WERI-Rb-1 (cell line): Measurements from ENCODE around the gene TNFSF9.

Source experiments
- DNase-seq: peaks from one replicate; pipeline ENCODE4 v3.0.0-alpha.2; 2020
- H3K27ac ChIP-seq: fragments of 250-450 bp; sonication (Bioruptor Pico); 2 replicates; pipeline ENCODE4 v1.5.1; 2020; ENCODE audit warnings: mild to moderate bottlenecking, moderate library complexity
- H3K27me3 ChIP-seq: fragments of 250-450 bp; sonication (Bioruptor Pico); 2 replicates; pipeline ENCODE4 v1.5.1; 2021; ENCODE audit warnings: mild to moderate bottlenecking, low read depth, moderate library complexity; ENCODE audit not compliant: insufficient read depth, severe bottlenecking
- H3K36me3 ChIP-seq: fragments of 250-450 bp; sonication (Bioruptor Pico); 2 replicates; pipeline ENCODE4 v1.5.1; 2020; ENCODE audit warnings: mild to moderate bottlenecking, moderate library complexity
- H3K4me3 ChIP-seq: 2 replicates; pipeline ENCODE4 v1.5.1; 2011; ENCODE audit warnings: low read depth, mild to moderate bottlenecking, control low read depth, low read length
- H3K9me3 ChIP-seq: fragments of 250-450 bp; sonication (Bioruptor Pico); 2 replicates; pipeline ENCODE4 v1.5.1; 2021; ENCODE audit warnings: mild to moderate bottlenecking, moderate library complexity; ENCODE audit not compliant: severe bottlenecking
- CTCF ChIP-seq: IDR thresholded peaks from 2 replicates; pipeline ENCODE4 v1.5.1; 2011; ENCODE audit warnings: low read depth, mild to moderate bottlenecking, control low read depth, inconsistent platforms, low read length

Gene TNFSF9

GRCh38 chr19:6571167-6571566, 40.3 kb downstream of the TNFSF9 start:
- H3K9me3 ChIP-seq, result peaks cover 7% of the 10 kb centered on the region
- no peak for TF ChIP-seq CTCF
- H3K27me3 ChIP-seq, result peaks cover 4% of the 10 kb centered on the region
- no peak overlapping the region for H3K4me3 ChIP-seq
- no peak overlapping the region for H3K27ac ChIP-seq
- DNase-seq, result no peak
- no peaks in the 10 kb centered on the region for H3K36me3 ChIP-seq

- Histone ChIP-seq H3K27me3 (peaks cover 2% of the 10 kb centered on the region), H3K9me3 (peaks cover 7% of the 10 kb centered on the region), H3K27ac (no peak overlapping the region), H3K36me3 (no peaks in the 10 kb centered on the region), H3K4me3 (no peak overlapping the region)
- no peak for DNase-seq
- TF ChIP-seq CTCF, result no peak
Measured at GRCh38 chr19:6572217-6572616, 41.4 kb downstream of the TNFSF9 start.

DNA sequence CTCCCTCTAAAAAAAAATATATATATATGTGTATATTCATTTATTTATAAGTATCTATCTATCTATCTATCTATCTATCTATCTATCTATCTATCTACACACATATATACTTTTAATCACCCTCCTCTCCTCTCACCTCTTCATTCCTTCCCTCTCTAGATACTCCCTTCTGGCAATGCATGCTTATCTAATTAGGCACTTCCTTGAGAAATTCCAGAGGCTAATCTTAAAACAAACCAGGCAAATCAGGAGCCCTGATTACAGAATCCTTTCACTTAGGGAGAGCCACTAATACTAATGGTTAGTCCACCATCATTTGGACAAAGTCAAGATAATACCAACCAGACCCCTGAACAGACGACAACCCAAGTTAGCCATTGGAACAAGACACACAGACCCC, 42.5 kb downstream of the TNFSF9 start:
- no peak overlapping the region for H3K27ac ChIP-seq
- no peak for TF ChIP-seq CTCF

GRCh38 chr19:6576869-6577475, 46.1 kb downstream of the TNFSF9 start:
- H3K9me3 ChIP-seq, result peaks cover 8% of the 10 kb centered on the region
- peak overlapping the region; percentile 89 for H3K27ac ChIP-seq
- H3K4me3 ChIP-seq, result no peak overlapping the region
- no peak for DNase-seq
- TF ChIP-seq CTCF, result no peak
- no peaks in the 10 kb centered on the region for H3K36me3 ChIP-seq
- H3K27me3 ChIP-seq, result no peaks in the 10 kb centered on the region

More for the DNA sequence above, 42.5 kb downstream of the TNFSF9 start:
- peaks cover 13% of the 10 kb centered on the region for H3K9me3 ChIP-seq
- no peak overlapping the region for H3K4me3 ChIP-seq
- no peak for DNase-seq
- H3K36me3 ChIP-seq, result no peaks in the 10 kb centered on the region
- no peaks in the 10 kb centered on the region for H3K27me3 ChIP-seq

- Histone ChIP-seq H3K27ac (peak overlapping the region; percentile 89), H3K9me3 (peaks cover 9% of the 10 kb centered on the region), H3K4me3 (no peak overlapping the region), H3K27me3 (no peaks in the 10 kb centered on the region), H3K36me3 (no peaks in the 10 kb centered on the region)
- TF ChIP-seq CTCF, result no peak
- peak; percentile 78 for DNase-seq
Measured at GRCh38 chr19:6577476-6578125, 46.8 kb downstream of the TNFSF9 start.
